ENCODE measurements around the gene PRKG1. TPM values are rescaled to one million over a fixed set of nuclear protein-coding genes. Genes with fewer than 3 reads are reported as not detected.

PRKG1 gene
- total and polyA plus RNA-seq, 2 of the 4 experiments (the other 2 are of a cell fraction) = 3.5 to 18.3 TPM

GRCh38 chr10:52111101-52111891, 1037.0 kb downstream of the PRKG1 start:
- Histone ChIP-seq H3K9me3 (ENCODE audit: control insufficient read depth, insufficient read depth, low read length) (no peaks in the 10 kb centered on the region), H3K14ac (replicated peaks; ENCODE audit: low read depth, low read length) (no peak overlapping the region), H3K9me1 (ENCODE audit: insufficient read depth, low read length) (no peaks in the 10 kb centered on the region), H3K9ac (ENCODE audit: low read depth, low read length) (no peak overlapping the region), H4K91ac (ENCODE audit: insufficient read depth, low read depth, low read length) (no peak overlapping the region), H2BK20ac (ENCODE audit: low read depth, low read length) (no peak overlapping the region), H4K8ac (ENCODE audit: low read depth in 2 of 2, low read length in 2 of 2) (no peak overlapping the region), H3K4me1 (ENCODE audit: control insufficient read depth, insufficient read depth, low read length) (peaks cover 3% of the 10 kb centered on the region), H4K20me1 (ENCODE audit: insufficient read depth, low read length) (no peaks in the 10 kb centered on the region), H3K4me2 (ENCODE audit: low read depth, low read length) (no peak overlapping the region), H3K23ac (ENCODE audit: low read depth, low read length) (no peak overlapping the region), H2BK120ac (ENCODE audit: low read depth, low read length) (no peak overlapping the region), H2BK15ac (ENCODE audit: low read depth, low read length) (no peak overlapping the region), H3K18ac (ENCODE audit: low read depth, low read length) (no peak overlapping the region), H3K36me3 (ENCODE audit: control insufficient read depth, insufficient read depth, low read length) (no peaks in the 10 kb centered on the region), H2AFZ (replicated peaks; ENCODE audit: low read length, poor library complexity) (no peak overlapping the region), H2AK9ac (replicated peaks; ENCODE audit: low read depth, low read length, poor library complexity) (no peak overlapping the region), H2AK5ac (ENCODE audit: low read depth, low read length) (no peak overlapping the region), H3K79me1 (ENCODE audit: low read depth in 1 of 2, low read length in 2 of 2) (no peaks in the 10 kb centered on the region), H3K4ac (ENCODE audit: low read depth, low read length) (no peak overlapping the region), H4K5ac (ENCODE audit: low read depth, low read length) (no peak overlapping the region), H3K27me3 (ENCODE audit: control insufficient read depth, insufficient read depth, low read length) (no peaks in the 10 kb centered on the region), H3K56ac (ENCODE audit: extremely low read depth, insufficient read depth, low read length) (no peak overlapping the region), H3K27ac (ENCODE audit: insufficient read depth, low read length) (no peak overlapping the region), H3K4me3 (ENCODE audit: insufficient read depth, low read depth, low read length) (no peak overlapping the region), H2BK5ac (ENCODE audit: low read depth, low read length, poor library complexity, severe bottlenecking) (no peak overlapping the region)
- BruUV-seq (replicated peaks) = no TSS peak
- no peak for TF ChIP-seq MAZ (IDR thresholded peaks at IDR 0.05; ENCODE audit: borderline replicate concordance, low read depth, low read length)
- no peak for TF ChIP-seq RFX5 (IDR thresholded peaks at IDR 0.05; ENCODE audit: low read depth, low read length)
- TF ChIP-seq FOS (IDR thresholded peaks at IDR 0.05; ENCODE audit: low read depth, low read length) = no peak
- TF ChIP-seq POLR2A (IDR thresholded peaks at IDR 0.05; ENCODE audit: low read depth, low read length) = no peak
- no peak for TF ChIP-seq CHD1 (IDR thresholded peaks at IDR 0.05; ENCODE audit: low read depth, low read length)
- TF ChIP-seq, protein P1, sequence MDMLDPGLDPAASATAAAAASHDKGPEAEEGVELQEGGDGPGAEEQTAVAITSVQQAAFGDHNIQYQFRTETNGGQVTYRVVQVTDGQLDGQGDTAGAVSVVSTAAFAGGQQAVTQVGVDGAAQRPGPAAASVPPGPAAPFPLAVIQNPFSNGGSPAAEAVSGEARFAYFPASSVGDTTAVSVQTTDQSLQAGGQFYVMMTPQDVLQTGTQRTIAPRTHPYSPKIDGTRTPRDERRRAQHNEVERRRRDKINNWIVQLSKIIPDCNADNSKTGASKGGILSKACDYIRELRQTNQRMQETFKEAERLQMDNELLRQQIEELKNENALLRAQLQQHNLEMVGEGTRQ (IDR thresholded peaks at IDR 0.05; ENCODE audit: low read depth, low read length) = no peak
- TF ChIP-seq SMC3 (IDR thresholded peaks at IDR 0.05; ENCODE audit: low read depth, low read length) = no peak
- TF ChIP-seq, protein P2, sequence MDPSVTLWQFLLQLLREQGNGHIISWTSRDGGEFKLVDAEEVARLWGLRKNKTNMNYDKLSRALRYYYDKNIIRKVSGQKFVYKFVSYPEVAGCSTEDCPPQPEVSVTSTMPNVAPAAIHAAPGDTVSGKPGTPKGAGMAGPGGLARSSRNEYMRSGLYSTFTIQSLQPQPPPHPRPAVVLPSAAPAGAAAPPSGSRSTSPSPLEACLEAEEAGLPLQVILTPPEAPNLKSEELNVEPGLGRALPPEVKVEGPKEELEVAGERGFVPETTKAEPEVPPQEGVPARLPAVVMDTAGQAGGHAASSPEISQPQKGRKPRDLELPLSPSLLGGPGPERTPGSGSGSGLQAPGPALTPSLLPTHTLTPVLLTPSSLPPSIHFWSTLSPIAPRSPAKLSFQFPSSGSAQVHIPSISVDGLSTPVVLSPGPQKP (IDR thresholded peaks at IDR 0.05; ENCODE audit: borderline replicate concordance, low read depth, low read length) = no peak
- no peak for TF ChIP-seq BHLHE40 (IDR thresholded peaks at IDR 0.05; ENCODE audit: low read depth, low read length)
- no peak for TF ChIP-seq CTCF (conservative IDR thresholded peaks at IDR 0.05; ENCODE audit: low read depth, low read length)
- no peak for TF ChIP-seq CEBPB (IDR thresholded peaks at IDR 0.05; ENCODE audit: low read depth, low read length)
- no peak for TF ChIP-seq RCOR1 (IDR thresholded peaks at IDR 0.05; ENCODE audit: insufficient replicate concordance, low read length)
- no peak for TF ChIP-seq RAD21 (IDR thresholded peaks at IDR 0.05; ENCODE audit: low read length)
- TF ChIP-seq NFE2L2 (IDR thresholded peaks at IDR 0.05; ENCODE audit: low read depth, low read length) = no peak
- TF ChIP-seq MAFK (IDR thresholded peaks at IDR 0.05; ENCODE audit: low read depth, low read length) = no peak
- no peak for TF ChIP-seq MXI1 (IDR thresholded peaks at IDR 0.05; ENCODE audit: borderline replicate concordance, low read depth, low read length)
- ChIA-PET POLR2A (ENCODE audit: unreplicated experiment) (no interaction called here), CTCF (no interaction called here)
- intact Hi-C loops (cut with micrococcal nuclease) (no loop called here), dilution Hi-C loops (cut with HindIII; ENCODE audit: low sequenced_read_pairs, unreplicated experiment) (no loop called here), in situ Hi-C loops (cut with MboI; ENCODE audit: low sequenced_read_pairs) (no loop called here)
- DNase-seq (peak; percentile 19), ATAC-seq (ENCODE audit: low read depth) (peak; percentile 44)
- no CpG with 5 or more reads among the region's 3 CpGs for WGBS, 2 experiments (ENCODE audit: extremely low coverage in 2 of 2, insufficient read length in 1 of 2)
